H1 (cell line): Measurements from ENCODE around the gene MST1R. TPM values are rescaled to one million over a fixed set of nuclear protein-coding genes. Genes with fewer than 3 reads are reported as not detected.

Source experiments
- CTCF ChIA-PET: fragments of 300-600 bp; sonication (Branson Sonifier 250); formaldehyde crosslinking; loops from one replicate; lab custom pipeline; 2021; ENCODE audit not compliant: partially characterized antibody; lab: Charles Lee
- POLR2A ChIA-PET: fragments of 300-600 bp; sonication (Branson Sonifier 250); formaldehyde crosslinking; loops from one replicate; lab custom pipeline; 2021; ENCODE audit warnings: inconsistent platforms; ENCODE audit not compliant: partially characterized antibody; lab: Charles Lee
- DNase-seq, 2 experiments: peaks; one replicate each; pipeline versions ENCODE4 v3.0.0 to v3.0.0-alpha.2; 2010 to 2022; ENCODE audit warnings: low spot score in 2 of 2, low read depth in 1 of 2, mixed read lengths in 1 of 2
- FAIRE-seq: peaks from 2 replicates; lab custom pipeline; 2011; peaks lifted over from hg19 to GRCh38; lab: Jason Lieb, UNC
- H2AFZ ChIP-seq: 2 replicates; pipeline ENCODE4 v1.8.1; 2012; ENCODE audit warnings: low read length, inconsistent platforms
- H2AK5ac ChIP-seq: 2 replicates; pipeline ENCODE4 v1.6.1; 2013; ENCODE audit warnings: low read depth, low read length
- H2BK120ac ChIP-seq: replicated peaks from 2 replicates; pipeline ENCODE3; 2013; ENCODE audit warnings: low read depth, low read length, inconsistent platforms
- H2BK12ac ChIP-seq: 2 replicates; pipeline ENCODE4 v1.6.1; 2013; ENCODE audit warnings: low read depth, low read length
- H2BK15ac ChIP-seq: 2 replicates; pipeline ENCODE4 v1.6.1; 2013; ENCODE audit warnings: low read length
- H2BK20ac ChIP-seq: 2 replicates; pipeline ENCODE4 v1.6.1; 2013; ENCODE audit warnings: low read length
- H2BK5ac ChIP-seq: 2 replicates; pipeline ENCODE4 v1.6.1; 2013; ENCODE audit warnings: low read depth, low read length
- H3K14ac ChIP-seq: 2 replicates; pipeline ENCODE4 v1.6.1; 2013; ENCODE audit warnings: inconsistent platforms; ENCODE audit not compliant: insufficient read length
- H3K18ac ChIP-seq: 2 replicates; pipeline ENCODE4 v1.6.1; 2013; ENCODE audit warnings: low read length; ENCODE audit errors: extremely low read depth
- H3K23ac ChIP-seq: 2 replicates; pipeline ENCODE4 v1.6.1; 2013; ENCODE audit warnings: inconsistent platforms; ENCODE audit not compliant: insufficient read length
- H3K23me2 ChIP-seq: 2 replicates; pipeline ENCODE4 v1.6.1; 2013; ENCODE audit warnings: low read depth, low read length
- H3K27ac ChIP-seq: 2 replicates; pipeline ENCODE4 v1.6.1; 2011; ENCODE audit warnings: low read depth, low read length, inconsistent platforms
- H3K27me3 ChIP-seq, 4 experiments: replicated peaks in 1 of 4; 1 replicate in 1 of 4; 2 replicates in 3 of 4; pipeline versions ENCODE4 v1.6.1 to v1.8.1; 2011 to 2013; ENCODE audit warnings: low read length in 3 of 4, mild to moderate bottlenecking in 3 of 4, inconsistent platforms in 2 of 4, mixed read lengths in 2 of 4, moderate library complexity in 1 of 4; ENCODE audit not compliant: control insufficient read depth in 3 of 4, insufficient read depth in 3 of 4; ENCODE audit errors: extremely low read depth in 1 of 4
- H3K36me3 ChIP-seq, 4 experiments: 2 replicates each; pipeline versions ENCODE4 v1.6.1 to v1.8.1; 2011 to 2013; ENCODE audit warnings: mild to moderate bottlenecking in 4 of 4, low read length in 3 of 4, moderate library complexity in 2 of 4, control low read depth in 1 of 4, inconsistent platforms in 1 of 4; ENCODE audit not compliant: insufficient read depth in 4 of 4, control insufficient read depth in 2 of 4
- H3K4ac ChIP-seq: replicated peaks from 2 replicates; pipeline ENCODE3; 2013; ENCODE audit warnings: low read length, low read depth, mixed read lengths, inconsistent platforms; ENCODE audit not compliant: insufficient read length
- H3K4me1 ChIP-seq, 4 experiments: replicated peaks in 1 of 4; 1 replicate in 1 of 4; 2 replicates in 3 of 4; pipeline versions ENCODE4 v1.6.1 to v1.8.1; 2011 to 2013; ENCODE audit warnings: low read length in 3 of 4, inconsistent platforms in 2 of 4, mixed read lengths in 1 of 4; ENCODE audit not compliant: insufficient read depth in 4 of 4, control insufficient read depth in 3 of 4
- H3K4me2 ChIP-seq, 2 experiments: 2 replicates each; pipeline versions ENCODE4 v1.6.1 to v1.8.1; 2011 to 2013; ENCODE audit warnings: low read depth in 2 of 2, low read length in 2 of 2, control low read depth in 1 of 2, inconsistent platforms in 1 of 2, mild to moderate bottlenecking in 1 of 2; ENCODE audit not compliant: insufficient read depth in 1 of 2
- H3K4me3 ChIP-seq, 4 experiments: fragments of 200-600, 300-600 bp in 1 of 4; sonication (generic), shearing (Covaris generic), sonication (Bioruptor Twin) in 1 of 4; 2 replicates each; pipeline versions ENCODE4 v1.5.1 to v1.8.1; 2011 to 2016; ENCODE audit warnings: low read length in 4 of 4, low read depth in 3 of 4, control low read depth in 2 of 4, inconsistent platforms in 2 of 4, mild to moderate bottlenecking in 2 of 4, mixed read lengths in 1 of 4, moderate library complexity in 1 of 4; ENCODE audit not compliant: insufficient read depth in 2 of 4; ENCODE audit errors: extremely low read depth in 1 of 4
- H3K56ac ChIP-seq: replicated peaks from 2 replicates; pipeline ENCODE3; 2013; ENCODE audit warnings: low read depth, mild to moderate bottlenecking, mixed read lengths, low read length, inconsistent platforms; ENCODE audit not compliant: insufficient read length
- H3K79me1 ChIP-seq: 2 replicates; pipeline ENCODE4 v1.6.1; 2013; ENCODE audit warnings: low read depth, low read length, control low read depth
- H3K79me2 ChIP-seq, 2 experiments: 2 replicates each; pipeline versions ENCODE4 v1.6.1 to v1.8.1; 2012 to 2013; ENCODE audit warnings: low read length in 2 of 2, mild to moderate bottlenecking in 2 of 2, inconsistent platforms in 1 of 2; ENCODE audit not compliant: insufficient read depth in 2 of 2, control insufficient read depth in 1 of 2
- H3K9ac ChIP-seq, 4 experiments: replicated peaks in 1 of 4; 1 replicate in 1 of 4; 2 replicates in 3 of 4; pipeline versions ENCODE4 v1.6.1 to v1.8.1; 2011 to 2013; ENCODE audit warnings: low read depth in 3 of 4, low read length in 3 of 4, control low read depth in 2 of 4, mild to moderate bottlenecking in 2 of 4, moderate library complexity in 2 of 4, inconsistent platforms in 1 of 4; ENCODE audit errors: extremely low read depth in 1 of 4
- H3K9me3 ChIP-seq, 2 experiments: 2 replicates each; pipeline versions ENCODE4 v1.6.1 to v1.8.1; 2012 to 2013; ENCODE audit warnings: mild to moderate bottlenecking in 2 of 2, moderate library complexity in 2 of 2, control low read depth in 1 of 2, inconsistent platforms in 1 of 2, low read depth in 1 of 2, low read length in 1 of 2, mixed read lengths in 1 of 2; ENCODE audit not compliant: insufficient read depth in 2 of 2
- H4K20me1 ChIP-seq, 2 experiments: replicated peaks in 1 of 2; 2 replicates each; pipeline versions ENCODE3 to v1.8.1; 2011 to 2013; ENCODE audit warnings: inconsistent platforms in 2 of 2, low read length in 2 of 2, mild to moderate bottlenecking in 1 of 2; ENCODE audit not compliant: insufficient read depth in 2 of 2, control insufficient read depth in 1 of 2
- H4K5ac ChIP-seq: 2 replicates; pipeline ENCODE4 v1.6.1; 2013; ENCODE audit warnings: low read length, low read depth, mixed read lengths, inconsistent platforms; ENCODE audit not compliant: insufficient read length
- H4K8ac ChIP-seq: 2 replicates; pipeline ENCODE4 v1.8.0; 2013; ENCODE audit warnings: mild to moderate bottlenecking, moderate library complexity, low read length, inconsistent platforms; ENCODE audit not compliant: insufficient read depth; ENCODE audit errors: extremely low read depth
- H4K91ac ChIP-seq: replicated peaks from 2 replicates; pipeline ENCODE3; 2013; ENCODE audit warnings: low read length, mixed read lengths, inconsistent platforms; ENCODE audit not compliant: insufficient read length
- TAF7 ChIP-seq: optimal IDR thresholded peaks from 2 replicates; pipeline ENCODE3; 2011; ENCODE audit warnings: low read depth, mild to moderate bottlenecking, inconsistent platforms, low read length, moderate library complexity, borderline replicate concordance
- WGBS, 2 experiments: shearing (Covaris generic) in 1 of 2; methylation state at CpG; one replicate each; pipeline versions ENCODE4 v1.1.6 to v1.1.7; 2013 to 2015; ENCODE audit warnings: low lambda C conversion rate in 2 of 2, mixed read lengths in 2 of 2, inconsistent platforms in 1 of 2, low coverage in 1 of 2, missing lambda C conversion rate in 1 of 2; ENCODE audit not compliant: insufficient replicate concordance in 2 of 2, insufficient coverage in 1 of 2, insufficient read length in 1 of 2; ENCODE audit errors: extremely low coverage in 1 of 2, missing lambda C conversion rate in 1 of 2; 5-methylcytosine and 5-hydroxymethylcytosine counted together
- polyA plus RNA-seq, 7 experiments: library from polyadenylated mRNA; depleted of rRNA in 3 of 7; stranded (reverse) in 5 of 7; unstranded in 2 of 7; fragments of >200 nt in 5 of 7; fragments of 200-250 nt in 2 of 7; gene quantifications; 1 replicate in 5 of 7; 2 replicates in 1 of 7; 4 replicates in 1 of 7; pipeline versions ENCODE4 v1.2.1 to v1.2.3, GENCODE V29; 2011 to 2013; ENCODE audit warnings: missing spikeins in 2 of 7, mixed read lengths in 2 of 7
- total RNA-seq: library from RNA; stranded (reverse); fragmentation: NEBNext Ultra II Directional; extraction: Animal tissue kit (Norgen Biotek cat#: 25700); gene quantifications from 2 replicates; pipeline ENCODE4 v1.2.1, GENCODE V29; 2021

The MST1R gene
- total and polyA plus RNA-seq, 2 of the 8 experiments (the other 6 are each of a cell fraction or from before 2014, with no cell fraction given) = 4.8 to 7.6 TPM

- 86% methylated on average over 10 of the region's 10 CpGs; no CpG with 5 or more reads in 1 of the 2 experiments for WGBS, 2 experiments
- Histone ChIP-seq H3K36me3 (no peaks in the 10 kb centered on the region), H2BK120ac (no peak overlapping the region), H3K18ac (no peak overlapping the region), H3K4me3 (no peak overlapping the region), H4K20me1 (no peaks in the 10 kb centered on the region), H3K9ac (no peak overlapping the region; a peak in 1 of 7 replicates), H3K23ac (no peak overlapping the region), H3K79me1 (no peaks in the 10 kb centered on the region), H2AK5ac (no peak overlapping the region), H4K91ac (no peak overlapping the region), H4K8ac (no peak overlapping the region), H2BK12ac (no peak overlapping the region), H2BK20ac (no peak overlapping the region), H3K27ac (no peak overlapping the region), H3K56ac (no peak overlapping the region), H2AFZ (no peak overlapping the region), H4K5ac (no peak overlapping the region), H3K79me2 (no peaks in the 10 kb centered on the region), H3K9me3 (no peaks in the 10 kb centered on the region), H3K14ac (no peak overlapping the region), H3K4me2 (peak overlapping the region in 1 of 2 experiments; percentile 21; a peak in 1 of 4 replicates), H3K23me2 (no peaks in the 10 kb centered on the region), H2BK5ac (no peak overlapping the region), H3K4me1 (peaks cover 0 to 2% (median 0%) of the 10 kb centered on the region in 4 experiments; a peak in 1 of 7 replicates), H2BK15ac (no peak overlapping the region), H3K27me3 (no peaks in the 10 kb centered on the region), H3K4ac (no peak overlapping the region)
- no peak for TF ChIP-seq TAF7
- no peak for DNase-seq
- ChIA-PET POLR2A (interaction anchor here (1.2 to 4.1 kb wide), 5 partner anchors 8 to 86 kb away, joined by 3 to 16 read pairs (median 5); partner anchors contain the start of gene INKA1), CTCF (interaction anchor here (0.7 to 3.7 kb wide), 6 partner anchors 11 to 208 kb away, joined by 3 to 12 read pairs (median 4); no protein-coding TSS in a partner anchor)
- no peak for FAIRE-seq
Observed at GRCh38 chr3:49889296-49889695, 14.4 kb downstream of the MST1R start.
